ENCODE data around the gene HS3ST4.

GRCh38 chr16:25785361-25785760 is 93.6 kb downstream of the HS3ST4 start:
- no peak for TF ChIP-seq CTCF (IDR thresholded peaks at IDR 0.05)
- TF ChIP-seq POLR2AphosphoS5 (IDR thresholded peaks at IDR 0.05), result no peak
- no peak for TF ChIP-seq POLR2A (IDR thresholded peaks at IDR 0.05)

Data from suprapubic skin (tissue), 4 donors.